GM19193 (cell line): ENCODE results near the gene KIRREL2.
A peak's percentile ranks its signal among the peaks of the same experiment; 100 is the strongest.

Source experiments
- POLR2A ChIP-seq: IDR thresholded peaks from 4 replicates; pipeline ENCODE4 v1.6.1; 2011; ENCODE audit not compliant: insufficient read depth, insufficient read length; ENCODE audit errors: extremely low read depth

Gene KIRREL2

GRCh38 chr19:35897706-35898451 is 41.2 kb downstream of the KIRREL2 start:
- TF ChIP-seq POLR2A, result no peak

- no peak for TF ChIP-seq POLR2A
These were observed 41.7 kb downstream of the KIRREL2 start for GRCh38 chr19:35898499-35898809.

- no peak for TF ChIP-seq POLR2A
These were observed 43.0 kb downstream of the KIRREL2 start for GRCh38 chr19:35899547-35900214.

GRCh38 chr19:35901055-35901644 is 44.4 kb downstream of the KIRREL2 start:
- no peak for TF ChIP-seq POLR2A

- TF ChIP-seq POLR2A, result peak; percentile 48
These were observed 45.3 kb downstream of the KIRREL2 start, which contains the start of gene HCST for GRCh38 chr19:35901854-35902661. Gene HCST, plus strand, starts transcription at chr19:35902529. Its CDS starts 65 bp downstream, at chr19:35902594.

GRCh38 chr19:35902870-35903475 is 46.3 kb downstream of the KIRREL2 start:
- TF ChIP-seq POLR2A, result no peak

- peak; percentile 68 for TF ChIP-seq POLR2A
These were observed 47.0 kb downstream of the KIRREL2 start for GRCh38 chr19:35903550-35904179.

- TF ChIP-seq POLR2A, result no peak
These were observed 47.8 kb downstream of the KIRREL2 start for GRCh38 chr19:35904311-35905068.

GRCh38 chr19:35905178-35905727 is 48.5 kb downstream of the KIRREL2 start:
- TF ChIP-seq POLR2A, result no peak

- no peak for TF ChIP-seq POLR2A
These were observed 50.6 kb downstream of the KIRREL2 start for GRCh38 chr19:35907377-35907745.

- no peak for TF ChIP-seq POLR2A
These were observed 51.3 kb downstream of the KIRREL2 start, which contains the start of gene TYROBP for GRCh38 chr19:35908010-35908441. Gene TYROBP, minus strand, starts transcription at chr19:35908295. Its CDS starts 67 bp downstream, at chr19:35908228.

- peak; percentile 39 for TF ChIP-seq POLR2A
These were observed 52.4 kb downstream of the KIRREL2 start for GRCh38 chr19:35908973-35909683.

GRCh38 chr19:35909684-35910035 is 52.9 kb downstream of the KIRREL2 start:
- TF ChIP-seq POLR2A, result no peak
